Tibial artery (tissue), 4 donors: Measurements from ENCODE around the gene EBNA1BP2.

ENCODE experiments used
- DNase-seq, 2 donors: peaks; one replicate each; pipeline ENCODE4 v3.0.0-alpha.2; 2019
- H3K27ac ChIP-seq, 2 donors: fragments of 200-600 bp; sonication (generic) in 1 of 2; 1 replicate in 1 of 2; 2 replicates in 1 of 2; pipeline ENCODE4 v1.5.1; 2018 to 2019; ENCODE audit warnings: mild to moderate bottlenecking in 1 of 2
- H3K27me3 ChIP-seq, 2 donors: fragments of 200-600 bp; sonication (generic) in 1 of 2; one replicate each; pipeline versions ENCODE4 v1.5.1 to v1.6.0; 2016 to 2019
- H3K36me3 ChIP-seq, 3 donors: fragments of 200-600 bp; sonication (generic) in 2 of 3; one replicate each; pipeline ENCODE4 v1.5.1; 2016 to 2019; ENCODE audit warnings: mild to moderate bottlenecking in 2 of 3
- H3K4me1 ChIP-seq, 4 donors: fragments of 200-600 bp; sonication (generic) in 2 of 4; 1 replicate in 3 of 4; 2 replicates in 1 of 4; pipeline ENCODE4 v1.5.1; 2016 to 2019
- H3K4me3 ChIP-seq, 2 donors: fragments of 200-600 bp; sonication (generic) in 1 of 2; 1 replicate in 1 of 2; 2 replicates in 1 of 2; pipeline ENCODE4 v1.5.1; 2018 to 2019; ENCODE audit warnings: mild to moderate bottlenecking in 2 of 2
- H3K9me3 ChIP-seq, 3 donors: fragments of 200-600 bp; sonication (generic) in 1 of 3; one replicate each; pipeline ENCODE4 v1.5.1; 2016 to 2019
- CTCF ChIP-seq, 2 experiments: fragments of 200-600 bp in 1 of 2; fragments of 450-650 bp in 1 of 2; IDR thresholded peaks; one replicate each; pipeline ENCODE4 v1.5.1; 2017 to 2019; ENCODE audit warnings: antibody characterized with exemption in 2 of 2, mild to moderate bottlenecking in 1 of 2, moderate library complexity in 1 of 2
- intact Hi-C: fragments of 100-400 bp; cut with DNase I; formaldehyde crosslinking; loops from one replicate; pipeline ENCODE4 v1.15.0; 2023; ENCODE audit warnings: low total_unique reads

EBNA1BP2 gene

GRCh38 chr1:43137445-43138052 is 34.5 kb downstream of the EBNA1BP2 start:
- H3K27ac ChIP-seq = no peak overlapping the region
- H3K36me3 ChIP-seq = no peaks in the 10 kb centered on the region
- intact Hi-C loops = no loop called here
- TF ChIP-seq CTCF (IDR thresholded peaks at IDR 0.05) = no peak
- H3K4me3 ChIP-seq = no peak overlapping the region
- DNase-seq = no peak
- H3K4me1 ChIP-seq = no peaks in the 10 kb centered on the region
- H3K27me3 ChIP-seq = peaks cover 0 to 2% of the 10 kb centered on the region in 2 donors
- H3K9me3 ChIP-seq = peaks cover 0 to 4% (median 0%) of the 10 kb centered on the region in 3 donors

GRCh38 chr1:43135857-43136781 is 36.0 kb downstream of the EBNA1BP2 start:
- intact Hi-C loops = no loop called here
- no peaks in the 10 kb centered on the region for H3K36me3 ChIP-seq
- H3K27me3 ChIP-seq = peaks cover 0 to 2% of the 10 kb centered on the region in 2 donors
- no peak overlapping the region for H3K4me3 ChIP-seq
- no peaks in the 10 kb centered on the region for H3K4me1 ChIP-seq
- TF ChIP-seq CTCF (IDR thresholded peaks at IDR 0.05) = no peak
- no peak for DNase-seq
- no peak overlapping the region for H3K27ac ChIP-seq
- peaks cover 0 to 4% (median 0%) of the 10 kb centered on the region in 3 donors for H3K9me3 ChIP-seq

- H3K4me3 ChIP-seq = no peak overlapping the region
- H3K27ac ChIP-seq = no peak overlapping the region
- peaks cover 0 to 5% of the 10 kb centered on the region in 2 donors for H3K27me3 ChIP-seq
- no peak for DNase-seq
- no peaks in the 10 kb centered on the region for H3K4me1 ChIP-seq
- intact Hi-C loops = no loop called here
- peaks cover 0 to 3% (median 0%) of the 10 kb centered on the region in 3 donors for H3K9me3 ChIP-seq
- H3K36me3 ChIP-seq = no peaks in the 10 kb centered on the region
- no peak for TF ChIP-seq CTCF (IDR thresholded peaks at IDR 0.05)
Observed at GRCh38 chr1:43134640-43135039, 37.5 kb downstream of the EBNA1BP2 start.

GRCh38 chr1:43134068-43134467 is 38.0 kb downstream of the EBNA1BP2 start:
- DNase-seq = no peak
- H3K9me3 ChIP-seq = no peaks in the 10 kb centered on the region
- no peaks in the 10 kb centered on the region for H3K36me3 ChIP-seq
- intact Hi-C loops = no loop called here
- peaks cover 0 to 11% of the 10 kb centered on the region in 2 donors for H3K27me3 ChIP-seq
- TF ChIP-seq CTCF (IDR thresholded peaks at IDR 0.05) = no peak
- no peak overlapping the region for H3K4me3 ChIP-seq
- H3K27ac ChIP-seq = no peak overlapping the region
- H3K4me1 ChIP-seq = no peaks in the 10 kb centered on the region

GRCh38 chr1:43129426-43129825 is 42.7 kb downstream of the EBNA1BP2 start:
- H3K27me3 ChIP-seq = peaks cover 0 to 17% of the 10 kb centered on the region in 2 donors
- intact Hi-C loops = no loop called here
- H3K36me3 ChIP-seq = no peaks in the 10 kb centered on the region
- no peaks in the 10 kb centered on the region for H3K9me3 ChIP-seq
- no peak overlapping the region for H3K27ac ChIP-seq
- H3K4me1 ChIP-seq = no peaks in the 10 kb centered on the region
- no peak for DNase-seq
- TF ChIP-seq CTCF (IDR thresholded peaks at IDR 0.05) = no peak
- no peak overlapping the region for H3K4me3 ChIP-seq
